Mononuclear cell (primary cell): ENCODE results near the gene SEMA3D. TPM values are rescaled to one million over a fixed set of nuclear protein-coding genes. Genes with fewer than 3 reads are reported as not detected.

Experiments used
- H3K27me3 ChIP-seq: 2 replicates; pipeline ENCODE4 v1.6.0; 2011; ENCODE audit warnings: low read length, control low read depth; ENCODE audit not compliant: insufficient read depth
- H3K4me1 ChIP-seq: 2 replicates; pipeline ENCODE4 v1.5.1; 2011; ENCODE audit warnings: mild to moderate bottlenecking, low read length, control low read depth; ENCODE audit not compliant: insufficient read depth
- H3K4me3 ChIP-seq: 2 replicates; pipeline ENCODE4 v1.5.1; 2011; ENCODE audit warnings: mild to moderate bottlenecking, low read length, moderate library complexity
- H3K9me3 ChIP-seq: 2 replicates; pipeline ENCODE4 v1.5.1; 2011; ENCODE audit warnings: low read depth, mild to moderate bottlenecking, control low read depth, low read length
- total RNA-seq: library from RNA; depleted of rRNA; stranded (reverse); fragments of >200 nt; gene quantifications from one replicate; pipeline ENCODE4 v1.2.3, GENCODE V29; 2012

SEMA3D gene
- total RNA-seq, 1 donor, result 0.21 TPM

DNA sequence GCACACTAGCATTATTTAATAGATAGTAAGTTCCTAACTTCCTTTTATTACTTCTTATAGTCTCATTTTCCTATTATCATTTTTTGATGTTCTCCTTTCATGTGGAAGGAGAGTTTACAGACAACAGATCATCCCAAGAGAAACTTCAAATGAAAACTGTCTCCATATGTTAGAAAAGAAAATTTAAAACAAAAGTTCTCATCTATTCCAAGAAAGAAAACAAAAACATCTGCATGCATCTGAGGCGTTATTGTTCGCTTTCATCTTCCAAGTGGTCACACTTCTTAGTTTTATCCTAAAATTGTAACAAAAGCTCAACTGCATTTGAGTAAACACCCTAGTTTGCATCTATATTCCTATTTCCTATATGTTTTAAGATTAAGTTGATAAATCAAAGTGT is 126.2 kb downstream of the SEMA3D start:
- H3K9me3 ChIP-seq, result no peaks in the 10 kb centered on the region

GRCh38 chr7:85055906-85056305 is 130.9 kb downstream of the SEMA3D start:
- Histone ChIP-seq H3K27me3 (no peaks in the 10 kb centered on the region), H3K4me1 (no peaks in the 10 kb centered on the region), H3K9me3 (no peaks in the 10 kb centered on the region), H3K4me3 (no peak overlapping the region)

More for the DNA sequence above, 126.2 kb downstream of the SEMA3D start:
- Histone ChIP-seq H3K27me3 (no peaks in the 10 kb centered on the region), H3K4me3 (no peak overlapping the region), H3K4me1 (no peaks in the 10 kb centered on the region)

DNA sequence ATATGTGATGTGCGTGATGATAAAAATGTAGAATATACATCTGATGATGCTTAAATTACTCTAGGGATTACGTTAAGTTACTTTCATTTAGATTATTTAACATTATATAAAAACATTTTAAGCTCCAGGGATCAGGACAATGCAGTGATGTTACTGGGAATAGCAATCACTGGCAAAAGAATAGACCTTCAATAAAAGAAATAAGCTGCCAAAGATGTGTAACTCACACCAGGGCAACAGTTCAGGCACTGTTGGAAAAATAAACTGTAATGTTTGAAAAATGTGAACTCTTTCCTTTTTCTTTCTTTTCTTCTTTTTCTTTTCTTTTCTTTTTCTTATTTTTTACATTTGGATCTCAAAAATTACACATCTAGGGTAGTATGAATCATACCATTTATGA is 131.7 kb downstream of the SEMA3D start:
- H3K9me3 ChIP-seq, result no peaks in the 10 kb centered on the region
- no peaks in the 10 kb centered on the region for H3K27me3 ChIP-seq
- H3K4me3 ChIP-seq, result no peak overlapping the region
- H3K4me1 ChIP-seq, result no peaks in the 10 kb centered on the region

DNA sequence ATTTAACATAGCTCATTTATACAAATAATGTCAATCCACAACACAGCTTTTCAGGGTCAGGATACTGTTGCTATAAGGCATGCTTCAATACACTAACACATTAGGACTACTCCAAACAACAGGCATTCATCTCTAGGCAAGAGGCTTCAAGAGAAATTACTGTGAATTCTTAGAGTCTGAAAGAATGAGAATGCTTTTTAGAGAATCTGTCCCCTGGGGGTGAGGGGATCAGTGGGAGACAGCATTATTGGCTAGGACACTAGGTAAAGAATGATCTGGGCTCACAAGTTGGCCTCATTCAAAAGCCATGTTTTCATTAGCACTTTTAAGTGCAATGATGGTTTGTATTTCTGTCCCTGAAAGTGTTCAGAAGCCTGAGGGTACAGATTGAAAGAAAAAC is 132.6 kb downstream of the SEMA3D start:
- H3K27me3 ChIP-seq, result no peaks in the 10 kb centered on the region
- no peaks in the 10 kb centered on the region for H3K4me1 ChIP-seq
- no peaks in the 10 kb centered on the region for H3K9me3 ChIP-seq
- no peak overlapping the region for H3K4me3 ChIP-seq

- no peaks in the 10 kb centered on the region for H3K9me3 ChIP-seq
- H3K4me1 ChIP-seq, result no peaks in the 10 kb centered on the region
- H3K27me3 ChIP-seq, result no peaks in the 10 kb centered on the region
- H3K4me3 ChIP-seq, result no peak overlapping the region
Measured at GRCh38 chr7:85052894-85053293, 134.0 kb downstream of the SEMA3D start.

DNA sequence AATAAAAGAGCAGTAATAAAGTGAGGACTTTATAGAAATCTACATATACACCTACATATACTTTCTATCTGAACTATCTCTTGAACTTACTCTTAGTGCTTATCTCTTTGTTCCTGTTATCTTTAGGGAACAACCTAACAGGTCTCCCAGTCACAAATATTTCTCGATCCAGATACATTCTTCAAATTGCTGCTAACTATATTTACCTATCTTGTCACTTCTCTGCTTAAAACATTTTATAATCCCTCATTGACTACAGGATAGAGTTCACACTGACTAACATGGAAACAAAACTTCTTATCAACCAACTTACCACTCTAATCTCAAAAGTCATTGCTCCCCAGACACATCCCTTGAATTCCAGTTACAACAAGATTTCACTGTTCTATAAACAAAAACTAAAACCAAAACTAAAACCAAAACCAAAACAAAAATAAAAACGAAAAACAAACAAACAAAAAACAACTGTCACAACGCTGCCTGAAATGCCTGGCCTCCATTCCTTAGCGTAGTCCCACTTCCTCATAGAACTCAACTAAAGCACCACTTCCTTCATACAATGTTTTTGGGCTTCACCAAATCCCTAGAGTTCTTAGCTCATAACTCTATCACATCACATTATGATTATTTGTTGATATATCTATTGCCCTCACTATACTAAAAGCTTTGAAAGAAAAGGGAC is 134.7 kb downstream of the SEMA3D start:
- Histone ChIP-seq H3K4me3 (no peak overlapping the region), H3K27me3 (no peaks in the 10 kb centered on the region), H3K9me3 (no peaks in the 10 kb centered on the region), H3K4me1 (no peaks in the 10 kb centered on the region)

DNA sequence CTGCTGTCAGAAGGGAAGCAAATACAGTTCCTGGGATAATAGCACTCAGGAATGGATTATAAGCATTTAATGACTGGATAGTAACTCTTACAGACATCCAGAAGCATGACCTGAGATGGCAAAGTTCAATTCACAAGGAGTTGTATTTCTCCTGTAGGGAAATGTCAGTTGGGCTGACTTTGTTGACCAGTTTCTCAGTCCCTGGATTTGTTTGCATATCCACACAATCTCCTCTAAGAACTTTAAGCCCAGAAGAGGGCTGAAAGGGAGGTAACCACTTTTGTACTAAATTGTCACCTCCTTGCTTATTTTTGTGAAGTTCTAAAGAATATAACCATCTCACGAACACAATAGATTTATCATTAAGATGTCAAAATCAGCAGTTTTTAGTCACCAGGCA is 140.3 kb downstream of the SEMA3D start:
- no peak overlapping the region for H3K4me3 ChIP-seq
- no peaks in the 10 kb centered on the region for H3K9me3 ChIP-seq
- no peaks in the 10 kb centered on the region for H3K4me1 ChIP-seq
- no peaks in the 10 kb centered on the region for H3K27me3 ChIP-seq

- no peaks in the 10 kb centered on the region for H3K9me3 ChIP-seq
- no peak overlapping the region for H3K4me3 ChIP-seq
- no peaks in the 10 kb centered on the region for H3K4me1 ChIP-seq
- H3K27me3 ChIP-seq, result no peaks in the 10 kb centered on the region
Measured at GRCh38 chr7:85041605-85042216, 145.1 kb downstream of the SEMA3D start.

- Histone ChIP-seq H3K4me1 (no peaks in the 10 kb centered on the region), H3K27me3 (no peaks in the 10 kb centered on the region), H3K9me3 (no peaks in the 10 kb centered on the region), H3K4me3 (no peak overlapping the region)
Measured at GRCh38 chr7:85039196-85039923, 147.5 kb downstream of the SEMA3D start.

DNA sequence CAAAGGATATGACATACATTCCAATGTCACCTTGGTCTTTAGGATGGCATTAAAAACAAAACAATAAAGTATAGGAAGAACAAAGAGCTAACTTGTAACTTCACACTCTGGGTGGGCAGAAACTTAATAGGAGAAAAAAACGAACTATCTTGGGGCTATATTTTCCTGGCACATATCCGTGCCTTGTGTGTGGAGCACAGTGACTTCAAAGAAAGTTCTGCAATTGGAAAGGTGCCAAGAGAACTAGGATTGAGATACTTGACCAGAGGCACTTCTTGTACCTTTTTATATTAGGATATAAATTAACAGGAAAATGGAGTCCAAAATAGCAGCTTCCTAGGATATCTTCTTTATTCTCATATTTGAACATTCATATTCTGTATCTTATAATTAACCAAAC is 148.4 kb downstream of the SEMA3D start:
- H3K27me3 ChIP-seq, result no peaks in the 10 kb centered on the region
- no peak overlapping the region for H3K4me3 ChIP-seq
- no peaks in the 10 kb centered on the region for H3K9me3 ChIP-seq
- H3K4me1 ChIP-seq, result no peaks in the 10 kb centered on the region

DNA sequence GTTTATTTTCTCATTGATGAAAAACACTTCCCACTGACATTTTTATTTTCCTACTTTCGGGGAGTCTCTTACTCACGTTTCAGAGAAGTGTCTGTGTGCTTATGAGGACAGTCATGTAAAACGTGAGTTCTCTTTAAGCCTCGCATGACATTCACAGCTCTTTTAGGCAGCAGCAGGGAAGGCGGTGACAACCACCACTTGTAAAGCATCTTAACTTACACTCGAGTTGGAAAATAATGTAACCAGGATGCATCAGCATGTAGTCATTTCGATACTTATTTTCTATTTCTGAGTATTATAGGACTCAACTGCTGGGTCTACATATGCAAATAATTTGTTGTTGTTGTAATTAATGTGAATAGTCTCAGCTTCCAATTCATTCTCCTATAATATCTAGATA is 153.6 kb downstream of the SEMA3D start:
- Histone ChIP-seq H3K27me3 (no peaks in the 10 kb centered on the region), H3K4me1 (no peaks in the 10 kb centered on the region), H3K9me3 (no peaks in the 10 kb centered on the region), H3K4me3 (no peak overlapping the region)

DNA sequence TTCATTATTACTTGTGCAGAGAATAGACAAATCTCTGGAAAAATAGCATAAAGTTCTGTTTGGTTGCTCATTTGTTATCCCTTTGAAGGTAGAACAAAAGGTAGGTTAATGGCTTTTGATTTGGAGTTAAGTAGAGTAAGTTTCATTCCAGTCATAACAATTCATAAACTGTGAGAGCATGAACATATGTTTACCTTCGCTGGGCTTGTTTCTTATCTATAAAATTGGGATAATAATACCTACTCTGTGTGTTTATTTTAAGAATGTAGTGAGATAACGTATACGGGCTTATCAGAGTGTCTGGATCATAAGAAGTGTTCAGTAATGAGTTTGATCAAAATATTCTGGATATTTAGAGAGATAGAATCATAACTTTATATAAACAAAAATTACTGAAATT is 155.4 kb downstream of the SEMA3D start:
- Histone ChIP-seq H3K9me3 (no peaks in the 10 kb centered on the region), H3K27me3 (no peaks in the 10 kb centered on the region), H3K4me3 (no peak overlapping the region), H3K4me1 (no peaks in the 10 kb centered on the region)

DNA sequence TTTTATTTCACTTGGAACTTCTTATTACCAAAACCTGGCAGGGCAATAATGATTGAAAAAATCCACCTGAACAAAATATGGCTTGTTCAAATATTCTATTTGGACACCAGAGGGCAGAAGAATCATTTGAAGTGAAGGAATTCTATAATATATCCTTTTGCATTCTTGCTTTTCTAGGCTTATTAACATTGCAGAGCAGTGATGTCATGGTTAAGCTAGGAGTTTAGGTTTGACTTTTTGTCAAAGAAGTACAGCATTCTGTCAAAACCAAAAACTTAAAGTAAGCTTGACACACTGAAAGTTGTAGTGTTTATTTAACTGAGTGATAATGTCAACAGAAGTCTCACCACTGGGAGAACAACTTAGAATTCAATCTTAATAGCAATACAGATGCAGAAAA is 156.0 kb downstream of the SEMA3D start:
- no peak overlapping the region for H3K4me3 ChIP-seq
- no peaks in the 10 kb centered on the region for H3K9me3 ChIP-seq
- H3K4me1 ChIP-seq, result no peaks in the 10 kb centered on the region
- no peaks in the 10 kb centered on the region for H3K27me3 ChIP-seq

DNA sequence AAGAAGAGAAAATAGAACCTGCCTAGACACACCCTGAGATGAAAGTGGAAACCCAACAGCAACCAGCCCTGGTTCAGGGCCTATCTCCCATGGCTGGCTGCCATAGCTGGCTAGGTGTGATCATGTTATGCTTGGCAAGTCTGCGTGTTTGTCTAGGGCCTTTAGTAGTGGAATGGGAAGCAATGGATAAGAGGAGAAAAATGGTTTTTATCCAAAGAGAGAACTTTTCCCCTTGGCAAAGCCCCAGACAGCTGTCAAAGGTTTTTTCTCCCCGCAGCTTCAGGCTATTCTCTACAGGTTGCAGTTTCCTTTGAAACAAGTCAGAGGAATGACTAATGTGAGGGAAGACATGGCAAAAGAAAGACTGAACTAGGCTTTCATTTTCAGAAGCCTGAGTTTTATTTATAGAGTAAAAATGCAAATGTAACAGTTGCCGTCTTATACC is 161.5 kb downstream of the SEMA3D start:
- no peaks in the 10 kb centered on the region for H3K27me3 ChIP-seq
- no peaks in the 10 kb centered on the region for H3K9me3 ChIP-seq
- no peaks in the 10 kb centered on the region for H3K4me1 ChIP-seq
- H3K4me3 ChIP-seq, result no peak overlapping the region

GRCh38 chr7:85023916-85024315 is 162.9 kb downstream of the SEMA3D start:
- Histone ChIP-seq H3K4me3 (no peak overlapping the region), H3K9me3 (no peaks in the 10 kb centered on the region), H3K4me1 (no peaks in the 10 kb centered on the region), H3K27me3 (no peaks in the 10 kb centered on the region)
